WTC11 (cell line): Measurements from ENCODE around the gene CFAP92. TPM values are rescaled to one million over a fixed set of nuclear protein-coding genes. Genes with fewer than 3 reads are reported as not detected.

Source experiments
- ATAC-seq: fragments of 200-7000 bp; cut with Tn5 transposase; 2 replicates; pipeline ENCODE4 v1.10.0; 2021; ENCODE audit warnings: mild to moderate bottlenecking, moderate library complexity
- CTCF ChIA-PET: fragments of 300-600 bp; sonication (Branson Sonifier 250); formaldehyde crosslinking; loops from one replicate; lab custom pipeline; 2021; ENCODE audit warnings: antibody characterized with exemption; lab: Charles Lee
- POLR2A ChIA-PET: fragments of 350-600 bp; sonication (Branson Sonifier 250); formaldehyde crosslinking; loops from one replicate; lab custom pipeline; 2021; ENCODE audit warnings: antibody characterized with exemption; lab: Charles Lee
- DNase-seq: peaks from one replicate; pipeline ENCODE4 v3.0.0; 2021; ENCODE audit warnings: low spot score
- H3K27ac Mint-ChIP-seq: 2 replicates; pipeline ENCODE4 v1.8.0; 2021; ENCODE audit warnings: mixed read lengths
- H3K27me3 Mint-ChIP-seq: 2 replicates; pipeline ENCODE4 v1.8.0; 2021; ENCODE audit warnings: low read depth, mild to moderate bottlenecking, moderate library complexity, mixed read lengths
- H3K36me3 Mint-ChIP-seq: 2 replicates; pipeline ENCODE4 v1.8.0; 2021; ENCODE audit warnings: mixed read lengths
- H3K4me1 Mint-ChIP-seq: 2 replicates; pipeline ENCODE4 v1.8.0; 2022; ENCODE audit warnings: mixed read lengths
- H3K4me3 Mint-ChIP-seq: 2 replicates; pipeline ENCODE4 v1.8.0; 2021; ENCODE audit warnings: mild to moderate bottlenecking, moderate library complexity, mixed read lengths
- H3K9me3 Mint-ChIP-seq: 2 replicates; pipeline ENCODE4 v1.8.0; 2021; ENCODE audit warnings: mixed read lengths
- EMX1 ChIP-seq: fragments of 250-450 bp; sonication (Bioruptor Pico); IDR thresholded peaks from 2 replicates; pipeline ENCODE4 v1.8.0; 2021; ENCODE audit warnings: mild to moderate bottlenecking
- GABPB1 ChIP-seq: sonication (generic); formaldehyde crosslinking; IDR thresholded peaks from 2 replicates; pipeline ENCODE4 v1.8.1; 2023; ENCODE audit warnings: mild to moderate bottlenecking, missing genetic modification reagents
- MYBL2 ChIP-seq: sonication (generic); formaldehyde crosslinking; IDR thresholded peaks from 2 replicates; pipeline ENCODE4 v1.8.1; 2023; ENCODE audit warnings: mild to moderate bottlenecking, moderate library complexity, missing genetic modification reagents
- NFE2L1 ChIP-seq: sonication (generic); formaldehyde crosslinking; IDR thresholded peaks from 2 replicates; pipeline ENCODE4 v1.8.1; 2023; ENCODE audit warnings: missing genetic modification reagents
- NR3C1 ChIP-seq: sonication (generic); formaldehyde crosslinking; conservative IDR thresholded peaks from 2 replicates; pipeline ENCODE4 v1.8.1; 2023; ENCODE audit warnings: low read depth, mild to moderate bottlenecking, missing genetic modification reagents
- RORB ChIP-seq: fragments of 250-450 bp; sonication (Bioruptor Pico); IDR thresholded peaks from 2 replicates; pipeline ENCODE4 v1.9.0; 2021; ENCODE audit warnings: mild to moderate bottlenecking
- SMAD4 ChIP-seq: sonication (generic); formaldehyde crosslinking; IDR thresholded peaks from 2 replicates; pipeline ENCODE4 v1.8.0; 2022; ENCODE audit warnings: mild to moderate bottlenecking, missing genetic modification reagents
- TEAD4 ChIP-seq: sonication (generic); formaldehyde crosslinking; IDR thresholded peaks from 2 replicates; pipeline ENCODE4 v1.8.0; 2022; ENCODE audit warnings: mild to moderate bottlenecking, missing genetic modification reagents
- ZNF121 ChIP-seq: sonication (generic); formaldehyde crosslinking; IDR thresholded peaks from 2 replicates; pipeline ENCODE4 v1.8.0; 2023; ENCODE audit warnings: missing genetic modification reagents
- ZNF232 ChIP-seq: sonication (generic); formaldehyde crosslinking; IDR thresholded peaks from 2 replicates; pipeline ENCODE4 v1.8.0; 2022; ENCODE audit warnings: mild to moderate bottlenecking, missing genetic modification reagents
- ZNF317 ChIP-seq: sonication (generic); formaldehyde crosslinking; IDR thresholded peaks from 2 replicates; pipeline ENCODE4 v1.8.1; 2023; ENCODE audit warnings: low read depth, mild to moderate bottlenecking, moderate library complexity, missing genetic modification reagents, borderline replicate concordance
- ZNF416 ChIP-seq: fragments of 250-450 bp; sonication (Bioruptor Pico); IDR thresholded peaks from 2 replicates; pipeline ENCODE4 v1.9.0; 2021; ENCODE audit warnings: mild to moderate bottlenecking, inconsistent platforms
- ZNF671 ChIP-seq: fragments of 250-450 bp; sonication (Bioruptor Pico); IDR thresholded peaks from 2 replicates; pipeline ENCODE4 v1.8.0; 2021; ENCODE audit warnings: mild to moderate bottlenecking
- total RNA-seq: library from RNA; stranded (reverse); gene quantifications from 3 replicates; pipeline ENCODE4 v1.2.3, GENCODE V29; 2021
- TF ChIP-seq, protein P1 (sequence below): fragments of 250-450 bp; sonication (Bioruptor Pico); IDR thresholded peaks from 2 replicates; pipeline ENCODE4 v1.9.0; 2021; ENCODE audit warnings: mild to moderate bottlenecking
- TF ChIP-seq, protein P2 (sequence below): sonication (generic); formaldehyde crosslinking; conservative IDR thresholded peaks from 2 replicates; pipeline ENCODE4 v1.8.1; 2022; ENCODE audit warnings: mild to moderate bottlenecking, missing genetic modification reagents
- TF ChIP-seq, protein P3 (sequence below): sonication (generic); formaldehyde crosslinking; IDR thresholded peaks from 2 replicates; pipeline ENCODE4 v1.8.0; 2023; ENCODE audit warnings: missing genetic modification reagents, mild to moderate bottlenecking, borderline replicate concordance
- TF ChIP-seq, protein P4 (sequence below): sonication (generic); formaldehyde crosslinking; IDR thresholded peaks from 2 replicates; pipeline ENCODE4 v1.8.1; 2022; ENCODE audit warnings: low read depth, mild to moderate bottlenecking, moderate library complexity, missing genetic modification reagents, borderline replicate concordance

Gene CFAP92
- total RNA-seq, 1 experiment from 2014 or later = 2.9 TPM

DNA sequence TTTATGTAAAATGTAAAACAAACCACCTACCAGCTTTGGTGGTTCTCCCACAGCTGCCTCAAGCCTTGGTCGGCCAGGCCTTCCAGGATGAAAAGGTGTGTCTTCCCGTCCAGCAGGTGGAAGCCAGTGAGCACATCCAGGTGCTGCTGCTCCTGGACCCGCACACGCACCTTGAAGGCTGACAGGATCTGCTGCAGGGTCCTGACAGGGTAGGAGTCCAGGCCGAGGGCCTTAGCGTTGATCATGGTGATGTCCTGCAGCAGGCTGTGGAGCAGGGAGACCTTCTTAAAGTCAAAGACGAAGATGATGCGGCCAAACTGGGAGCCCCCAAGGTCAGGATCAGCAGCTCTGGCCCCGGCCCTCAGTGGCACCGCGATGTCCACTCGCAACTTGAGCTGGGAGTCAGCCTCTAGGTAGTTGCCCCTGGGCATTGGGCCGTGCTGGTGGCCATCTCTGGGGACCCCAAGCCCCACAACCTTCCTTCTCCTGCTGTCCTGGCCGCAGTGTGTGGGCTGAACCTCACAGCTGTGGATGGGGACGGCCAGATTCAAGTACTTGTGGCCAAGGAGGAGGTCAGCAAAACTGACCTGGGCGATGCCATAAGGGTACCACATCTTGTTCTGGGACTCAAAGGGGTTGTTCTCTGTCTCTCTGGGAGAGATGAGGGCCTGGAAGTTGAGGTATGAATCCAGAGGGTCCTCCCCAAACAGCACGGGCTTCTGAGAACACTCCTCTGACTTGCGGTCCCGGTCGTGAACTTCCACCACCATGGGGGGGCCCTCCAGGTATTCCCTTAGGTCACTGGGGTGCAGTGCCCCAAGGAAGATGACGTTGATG is 48.6 kb downstream of the CFAP92 start:
- H3K36me3 Mint-ChIP-seq = no peaks in the 10 kb centered on the region
- CTCF ChIA-PET = no interaction called here
- TF ChIP-seq ZNF232 (CRISPR knock-in tag) (no peak), ZNF317 (CRISPR knock-in tag) (no peak), ZNF671 (CRISPR knock-in tag) (no peak), EMX1 (CRISPR knock-in tag) (no peak), ZNF121 (CRISPR knock-in tag) (no peak), ZNF416 (CRISPR knock-in tag) (no peak), NR3C1 (CRISPR knock-in tag) (no peak), TEAD4 (CRISPR knock-in tag) (no peak), NFE2L1 (CRISPR knock-in tag) (no peak), RORB (CRISPR knock-in tag) (no peak), MYBL2 (no peak), GABPB1 (CRISPR knock-in tag) (no peak), SMAD4 (CRISPR knock-in tag) (no peak)
- TF ChIP-seq, protein P1, sequence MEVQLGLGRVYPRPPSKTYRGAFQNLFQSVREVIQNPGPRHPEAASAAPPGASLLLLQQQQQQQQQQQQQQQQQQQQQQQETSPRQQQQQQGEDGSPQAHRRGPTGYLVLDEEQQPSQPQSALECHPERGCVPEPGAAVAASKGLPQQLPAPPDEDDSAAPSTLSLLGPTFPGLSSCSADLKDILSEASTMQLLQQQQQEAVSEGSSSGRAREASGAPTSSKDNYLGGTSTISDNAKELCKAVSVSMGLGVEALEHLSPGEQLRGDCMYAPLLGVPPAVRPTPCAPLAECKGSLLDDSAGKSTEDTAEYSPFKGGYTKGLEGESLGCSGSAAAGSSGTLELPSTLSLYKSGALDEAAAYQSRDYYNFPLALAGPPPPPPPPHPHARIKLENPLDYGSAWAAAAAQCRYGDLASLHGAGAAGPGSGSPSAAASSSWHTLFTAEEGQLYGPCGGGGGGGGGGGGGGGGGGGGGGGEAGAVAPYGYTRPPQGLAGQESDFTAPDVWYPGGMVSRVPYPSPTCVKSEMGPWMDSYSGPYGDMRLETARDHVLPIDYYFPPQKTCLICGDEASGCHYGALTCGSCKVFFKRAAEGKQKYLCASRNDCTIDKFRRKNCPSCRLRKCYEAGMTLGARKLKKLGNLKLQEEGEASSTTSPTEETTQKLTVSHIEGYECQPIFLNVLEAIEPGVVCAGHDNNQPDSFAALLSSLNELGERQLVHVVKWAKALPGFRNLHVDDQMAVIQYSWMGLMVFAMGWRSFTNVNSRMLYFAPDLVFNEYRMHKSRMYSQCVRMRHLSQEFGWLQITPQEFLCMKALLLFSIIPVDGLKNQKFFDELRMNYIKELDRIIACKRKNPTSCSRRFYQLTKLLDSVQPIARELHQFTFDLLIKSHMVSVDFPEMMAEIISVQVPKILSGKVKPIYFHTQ = no peak
- TF ChIP-seq, protein P2, sequence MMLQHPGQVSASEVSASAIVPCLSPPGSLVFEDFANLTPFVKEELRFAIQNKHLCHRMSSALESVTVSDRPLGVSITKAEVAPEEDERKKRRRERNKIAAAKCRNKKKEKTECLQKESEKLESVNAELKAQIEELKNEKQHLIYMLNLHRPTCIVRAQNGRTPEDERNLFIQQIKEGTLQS (CRISPR knock-in tag) = no peak
- TF ChIP-seq, protein P3, sequence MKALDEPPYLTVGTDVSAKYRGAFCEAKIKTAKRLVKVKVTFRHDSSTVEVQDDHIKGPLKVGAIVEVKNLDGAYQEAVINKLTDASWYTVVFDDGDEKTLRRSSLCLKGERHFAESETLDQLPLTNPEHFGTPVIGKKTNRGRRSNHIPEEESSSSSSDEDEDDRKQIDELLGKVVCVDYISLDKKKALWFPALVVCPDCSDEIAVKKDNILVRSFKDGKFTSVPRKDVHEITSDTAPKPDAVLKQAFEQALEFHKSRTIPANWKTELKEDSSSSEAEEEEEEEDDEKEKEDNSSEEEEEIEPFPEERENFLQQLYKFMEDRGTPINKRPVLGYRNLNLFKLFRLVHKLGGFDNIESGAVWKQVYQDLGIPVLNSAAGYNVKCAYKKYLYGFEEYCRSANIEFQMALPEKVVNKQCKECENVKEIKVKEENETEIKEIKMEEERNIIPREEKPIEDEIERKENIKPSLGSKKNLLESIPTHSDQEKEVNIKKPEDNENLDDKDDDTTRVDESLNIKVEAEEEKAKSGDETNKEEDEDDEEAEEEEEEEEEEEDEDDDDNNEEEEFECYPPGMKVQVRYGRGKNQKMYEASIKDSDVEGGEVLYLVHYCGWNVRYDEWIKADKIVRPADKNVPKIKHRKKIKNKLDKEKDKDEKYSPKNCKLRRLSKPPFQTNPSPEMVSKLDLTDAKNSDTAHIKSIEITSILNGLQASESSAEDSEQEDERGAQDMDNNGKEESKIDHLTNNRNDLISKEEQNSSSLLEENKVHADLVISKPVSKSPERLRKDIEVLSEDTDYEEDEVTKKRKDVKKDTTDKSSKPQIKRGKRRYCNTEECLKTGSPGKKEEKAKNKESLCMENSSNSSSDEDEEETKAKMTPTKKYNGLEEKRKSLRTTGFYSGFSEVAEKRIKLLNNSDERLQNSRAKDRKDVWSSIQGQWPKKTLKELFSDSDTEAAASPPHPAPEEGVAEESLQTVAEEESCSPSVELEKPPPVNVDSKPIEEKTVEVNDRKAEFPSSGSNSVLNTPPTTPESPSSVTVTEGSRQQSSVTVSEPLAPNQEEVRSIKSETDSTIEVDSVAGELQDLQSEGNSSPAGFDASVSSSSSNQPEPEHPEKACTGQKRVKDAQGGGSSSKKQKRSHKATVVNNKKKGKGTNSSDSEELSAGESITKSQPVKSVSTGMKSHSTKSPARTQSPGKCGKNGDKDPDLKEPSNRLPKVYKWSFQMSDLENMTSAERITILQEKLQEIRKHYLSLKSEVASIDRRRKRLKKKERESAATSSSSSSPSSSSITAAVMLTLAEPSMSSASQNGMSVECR (CRISPR knock-in tag) = no peak
- TF ChIP-seq, protein P4, sequence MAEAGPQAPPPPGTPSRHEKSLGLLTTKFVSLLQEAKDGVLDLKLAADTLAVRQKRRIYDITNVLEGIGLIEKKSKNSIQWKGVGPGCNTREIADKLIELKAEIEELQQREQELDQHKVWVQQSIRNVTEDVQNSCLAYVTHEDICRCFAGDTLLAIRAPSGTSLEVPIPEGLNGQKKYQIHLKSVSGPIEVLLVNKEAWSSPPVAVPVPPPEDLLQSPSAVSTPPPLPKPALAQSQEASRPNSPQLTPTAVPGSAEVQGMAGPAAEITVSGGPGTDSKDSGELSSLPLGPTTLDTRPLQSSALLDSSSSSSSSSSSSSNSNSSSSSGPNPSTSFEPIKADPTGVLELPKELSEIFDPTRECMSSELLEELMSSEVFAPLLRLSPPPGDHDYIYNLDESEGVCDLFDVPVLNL = no peak

More for the DNA sequence above, 48.6 kb downstream of the CFAP92 start:
- Mint-ChIP-seq H3K9me3 (no peaks in the 10 kb centered on the region), H3K4me1 (no peaks in the 10 kb centered on the region), H3K27me3 (no peaks in the 10 kb centered on the region; the same call in 1 of the 2 replicates), H3K27ac (no peak overlapping the region), H3K4me3 (no peak overlapping the region)
- POLR2A ChIA-PET = no interaction called here
- ATAC-seq (no peak), DNase-seq (no peak)
